HG03095 (cell line): Measurements from ENCODE around the gene CDH13.

Experiments used
- ATAC-seq: cut with Tn5 transposase; IDR thresholded peaks from one replicate; pipeline ENCODE4 v1.9.1; 2021; ENCODE audit warnings: moderate library complexity; ENCODE audit not compliant: unreplicated experiment

The CDH13 gene

DNA sequence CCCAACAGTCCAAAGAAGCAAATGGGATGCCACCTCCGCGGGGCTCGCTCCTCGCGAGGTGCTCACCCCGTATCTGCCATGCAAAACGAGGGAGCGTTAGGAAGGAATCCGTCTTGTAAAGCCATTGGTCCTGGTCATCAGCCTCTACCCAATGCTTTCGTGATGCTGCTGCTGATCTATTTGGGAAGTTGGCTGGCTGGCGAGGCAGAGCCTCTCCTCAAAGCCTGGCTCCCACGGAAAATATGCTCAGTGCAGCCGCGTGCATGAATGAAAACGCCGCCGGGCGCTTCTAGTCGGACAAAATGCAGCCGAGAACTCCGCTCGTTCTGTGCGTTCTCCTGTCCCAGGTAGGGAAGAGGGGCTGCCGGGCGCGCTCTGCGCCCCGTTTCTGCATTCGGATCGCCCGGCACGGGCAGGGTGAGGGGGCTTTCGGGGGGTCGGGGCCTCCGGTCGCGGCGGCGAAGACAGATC is at the start of gene CDH13:
CDH13 (plus strand) TSS at position 179 of the 471 bp plus-strand sequence.
- no peak for ATAC-seq

DNA sequence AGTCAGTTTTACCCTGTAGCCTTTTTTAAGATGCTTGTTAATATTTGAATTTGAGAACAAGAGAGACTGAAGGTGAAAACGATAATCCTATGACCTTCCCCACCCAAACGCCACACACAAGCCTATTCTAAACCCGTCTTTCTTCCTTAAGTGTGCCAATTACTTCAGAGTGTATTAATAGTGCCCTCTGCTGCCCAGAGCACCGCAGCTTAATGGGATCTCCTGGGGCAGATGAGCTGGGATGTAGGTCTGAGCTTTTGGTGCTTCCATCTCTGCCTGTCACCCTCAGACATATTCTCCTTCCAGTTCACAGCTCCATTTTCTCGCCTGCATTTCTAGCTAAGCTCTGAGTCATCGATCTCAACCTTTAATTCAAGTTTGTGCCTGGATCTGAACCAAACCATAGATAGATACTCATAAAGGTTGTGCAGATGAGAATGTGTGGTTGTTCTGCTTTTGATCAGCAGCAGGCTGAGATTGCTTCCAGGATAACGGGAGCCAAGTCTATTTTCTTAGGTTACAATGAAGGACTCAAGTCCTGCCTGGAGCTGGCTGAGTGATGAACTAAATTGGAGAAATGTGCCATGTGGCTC is 46.4 kb upstream of the CDH13 start:
- no peak for ATAC-seq

DNA sequence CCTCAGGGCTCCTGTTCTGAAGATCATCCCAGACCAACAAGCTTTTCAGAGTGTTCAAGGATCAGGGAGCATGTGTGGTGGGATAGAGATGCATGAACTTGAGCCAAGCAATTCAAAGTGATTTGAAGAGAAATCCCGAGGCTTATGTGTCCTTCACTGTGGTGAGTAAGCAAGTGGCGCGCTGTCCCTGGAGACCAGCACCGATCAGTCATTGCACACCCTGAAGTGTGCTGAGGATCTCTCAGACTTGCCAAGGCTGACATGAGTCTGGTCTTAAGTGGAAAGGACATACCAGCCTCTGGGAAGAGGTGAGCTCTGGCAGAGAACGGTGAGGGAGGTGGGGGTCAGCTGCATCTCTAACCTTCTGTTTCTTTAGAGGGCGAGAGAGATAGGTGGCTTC is 43.8 kb upstream of the CDH13 start:
- no peak for ATAC-seq

DNA sequence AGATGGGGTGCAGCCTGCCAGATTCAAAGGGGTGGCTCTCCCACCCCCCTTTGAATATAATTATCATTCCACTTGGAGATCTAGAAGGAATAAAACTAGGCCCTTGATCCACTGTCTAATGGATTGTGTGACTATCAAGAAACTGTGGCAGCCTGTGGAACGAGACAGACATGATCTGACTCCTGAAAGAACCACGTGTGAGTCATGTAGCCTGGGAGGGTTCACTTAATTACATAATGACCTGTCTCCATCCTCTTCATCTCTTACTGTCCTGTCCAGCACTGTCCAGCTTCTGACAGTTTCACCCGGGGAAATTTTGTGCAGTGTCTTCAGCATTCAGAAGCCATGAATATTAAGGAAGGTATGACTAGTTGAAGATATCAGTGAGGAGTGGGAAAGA is 43.3 kb upstream of the CDH13 start:
- ATAC-seq: no peak

GRCh38 chr16:82584553-82585152 is 42.1 kb upstream of the CDH13 start:
- no peak for ATAC-seq

DNA sequence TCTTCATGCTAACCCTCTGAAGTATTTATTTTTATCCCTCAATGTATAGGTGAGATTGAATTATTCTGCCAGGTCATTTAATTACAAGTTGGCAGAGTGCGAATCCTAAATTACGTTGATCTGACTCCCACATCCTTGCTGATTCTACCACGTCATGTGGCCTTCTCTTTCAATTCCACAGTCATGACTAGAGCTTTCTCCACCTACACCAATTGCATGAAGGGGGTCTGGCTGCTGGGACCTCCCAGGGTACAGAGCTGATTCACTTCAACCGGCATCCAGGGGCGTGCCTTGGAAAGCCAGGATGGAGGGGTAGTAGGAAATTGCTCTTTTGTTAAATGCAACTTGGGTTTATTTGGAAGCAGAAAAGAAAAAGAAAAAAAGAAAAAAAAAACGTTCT is 41.1 kb upstream of the CDH13 start:
- ATAC-seq: no peak

DNA sequence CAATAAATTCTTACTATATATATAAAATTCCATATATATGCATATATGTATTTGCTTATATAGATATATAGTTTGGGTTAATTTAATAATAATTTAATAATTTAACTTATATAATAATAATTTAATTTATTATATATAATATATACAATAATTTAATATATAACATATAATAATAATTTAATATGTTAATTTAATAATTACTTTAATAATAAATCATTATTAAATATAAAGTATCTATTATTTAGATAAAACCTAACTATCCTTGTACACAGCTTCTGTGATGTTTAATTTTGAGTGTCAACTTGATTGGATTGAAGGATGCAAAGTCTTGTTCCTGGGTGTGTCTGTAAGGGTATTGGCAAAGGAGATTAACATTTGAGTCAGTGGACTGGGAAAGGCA is 40.6 kb upstream of the CDH13 start:
- no peak for ATAC-seq

- no peak for ATAC-seq
Measured at GRCh38 chr16:82587289-82587688, 39.5 kb upstream of the CDH13 start.

- ATAC-seq: no peak
Measured at GRCh38 chr16:82589407-82589806, 37.4 kb upstream of the CDH13 start.

DNA sequence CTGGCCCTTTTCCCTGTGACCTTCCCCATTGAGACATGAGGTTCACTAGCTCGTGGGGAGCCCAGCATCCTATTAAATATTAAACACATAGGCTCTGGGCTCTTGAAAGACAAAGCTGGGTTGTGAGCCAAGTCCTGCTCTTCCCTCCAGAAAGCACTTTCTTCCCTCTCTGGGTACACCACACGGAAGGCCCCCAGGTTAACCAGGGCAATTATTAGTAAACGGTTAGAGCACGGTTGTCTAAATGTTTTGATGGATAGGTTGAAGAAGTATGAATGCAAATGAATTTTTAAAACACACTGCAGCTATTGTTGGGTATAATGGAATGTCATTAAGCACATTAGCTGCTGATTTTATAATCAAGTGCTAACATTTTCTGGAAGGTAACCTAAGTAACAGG is 32.7 kb upstream of the CDH13 start:
- no peak for ATAC-seq

- ATAC-seq: no peak
Measured at GRCh38 chr16:82598771-82599170, 28.0 kb upstream of the CDH13 start.

DNA sequence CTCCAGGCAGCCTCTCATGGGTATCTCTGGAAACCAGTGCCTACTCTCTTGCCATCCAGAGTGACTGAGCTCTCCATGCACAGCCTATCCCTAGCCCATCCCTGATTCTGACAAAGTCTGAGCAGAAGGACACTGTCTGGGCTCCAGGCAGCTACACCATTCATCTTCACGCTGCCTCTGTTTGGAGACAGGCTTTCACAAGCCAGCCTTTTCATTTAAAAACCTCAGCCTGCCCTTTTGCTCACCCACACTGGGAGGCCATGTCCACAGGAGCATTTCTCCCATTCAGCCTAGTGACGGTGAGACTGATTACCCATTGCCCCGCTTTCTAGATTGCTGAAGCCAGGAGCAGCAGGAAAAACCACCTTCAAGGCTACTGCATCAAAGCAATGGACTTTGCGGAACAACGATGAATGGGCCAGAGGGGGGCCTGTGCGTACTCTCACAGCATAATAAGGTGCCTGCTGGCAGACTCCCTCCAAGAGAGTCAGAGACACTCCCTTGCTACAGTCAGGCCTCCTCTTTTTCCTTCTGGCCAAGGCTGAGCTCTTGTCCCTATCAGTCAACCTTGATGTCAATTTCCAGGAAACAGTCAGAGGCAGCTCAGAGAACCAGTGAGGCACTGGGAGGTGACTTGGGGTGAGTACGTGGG is 24.7 kb upstream of the CDH13 start:
- no peak for ATAC-seq

- no peak for ATAC-seq
Measured at GRCh38 chr16:82603784-82604411, 22.9 kb upstream of the CDH13 start.

GRCh38 chr16:82605076-82605475 is 21.7 kb upstream of the CDH13 start:
- ATAC-seq: no peak

DNA sequence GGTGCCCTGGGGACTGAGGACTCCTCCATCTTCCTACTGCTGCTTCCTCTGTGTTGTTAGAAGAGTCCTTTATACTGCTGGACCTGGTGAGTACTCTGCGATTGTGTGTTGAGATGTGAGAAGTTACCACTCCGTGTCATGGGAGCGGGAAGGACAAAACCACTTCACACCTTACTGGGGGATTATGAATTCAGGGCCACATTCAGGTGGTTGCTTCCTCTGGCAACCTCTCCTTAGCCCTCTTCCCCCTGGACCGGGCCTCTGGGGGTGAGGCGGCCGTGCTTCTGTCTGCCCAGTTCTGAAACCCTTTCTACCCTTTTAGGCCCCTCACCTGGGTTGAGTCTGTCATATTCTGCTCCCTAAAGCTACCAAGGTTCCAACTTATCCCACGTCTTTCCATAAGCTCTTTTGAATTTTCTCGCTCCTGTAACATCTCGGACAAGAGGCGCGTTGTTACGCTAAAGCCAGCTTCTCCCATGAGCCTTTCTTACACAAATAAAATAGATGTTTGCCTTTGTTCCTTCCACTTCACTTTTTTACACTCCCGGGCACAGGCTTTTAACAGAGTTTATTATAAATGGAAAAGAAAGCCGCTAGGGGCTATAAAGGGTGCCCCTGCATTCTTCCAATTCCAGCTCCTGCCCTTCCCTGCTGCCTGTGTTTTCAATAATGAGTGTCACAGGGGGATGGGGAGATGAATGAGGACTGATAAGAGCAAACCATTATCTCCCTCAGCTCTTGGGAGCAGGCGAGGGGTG is 20.7 kb upstream of the CDH13 start:
- ATAC-seq: no peak

DNA sequence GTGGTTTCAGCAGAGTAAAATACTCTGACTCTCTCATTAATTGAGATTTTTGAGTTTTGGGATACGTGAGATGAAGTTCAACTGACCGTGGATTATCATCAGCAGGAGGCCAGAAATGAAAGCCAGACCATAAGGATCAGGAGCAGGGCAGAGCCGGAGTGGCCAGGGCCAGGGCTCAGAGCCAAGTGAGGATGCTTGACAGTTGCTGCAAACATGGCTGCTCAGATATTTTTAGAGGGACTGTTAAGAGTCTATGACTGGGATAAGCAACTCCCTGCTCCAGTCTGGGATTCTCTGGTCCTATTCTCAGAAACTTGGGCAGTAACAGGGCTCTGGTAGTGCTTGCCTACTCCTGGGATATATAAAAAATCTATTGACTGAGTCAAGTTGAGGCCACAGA is 17.6 kb upstream of the CDH13 start:
- no peak for ATAC-seq

DNA sequence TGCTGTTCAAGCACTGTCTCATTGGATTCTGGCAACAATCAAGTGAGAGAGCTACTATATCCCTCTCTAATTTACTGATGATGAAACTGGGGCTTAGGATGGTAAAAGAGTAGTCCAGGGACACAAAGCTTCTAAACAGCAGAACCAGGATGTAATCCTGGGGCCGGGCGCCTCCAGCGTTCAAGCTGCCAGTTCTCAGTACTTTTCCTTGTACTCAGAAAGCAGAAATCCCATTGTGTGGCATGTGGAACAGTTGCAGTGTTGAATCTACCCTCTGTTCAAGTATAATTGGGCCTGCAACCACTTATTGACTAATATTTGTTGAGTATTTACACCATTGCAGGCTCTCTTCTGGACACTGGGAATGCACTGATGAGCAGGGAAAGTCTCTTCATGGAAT is 14.5 kb upstream of the CDH13 start:
- ATAC-seq: no peak

GRCh38 chr16:82616356-82616755 is 10.4 kb upstream of the CDH13 start:
- ATAC-seq: no peak

- ATAC-seq: no peak
Measured at GRCh38 chr16:82621781-82622180, 5.0 kb upstream of the CDH13 start.

GRCh38 chr16:82623241-82623640 is 3.5 kb upstream of the CDH13 start:
- ATAC-seq: no peak
